Activated gamma-delta T cell treated with anti-CD3 and anti-CD28 coated beads, Interleukin-2, amount 50 U/mL, for 16 hours (primary cell): ENCODE data around the gene RWDD4.

Source experiments
- DNase-seq: peaks from one replicate; pipeline ENCODE4 v3.0.0-alpha.2; 2020; ENCODE audit warnings: low read depth

Gene RWDD4

GRCh38 chr4:183600189-183600685 lies 58.7 kb downstream of the RWDD4 start:
- no peak for DNase-seq

- DNase-seq, result no peak
Observed at GRCh38 chr4:183599690-183600089, 59.3 kb downstream of the RWDD4 start.

GRCh38 chr4:183599284-183599683 lies 59.7 kb downstream of the RWDD4 start:
- DNase-seq, result no peak

GRCh38 chr4:183596067-183596757 lies 62.8 kb downstream of the RWDD4 start:
- no peak for DNase-seq

- DNase-seq, result no peak
Observed at GRCh38 chr4:183594823-183595222, 64.2 kb downstream of the RWDD4 start.

GRCh38 chr4:183591301-183591700 lies 67.7 kb downstream of the RWDD4 start:
- no peak for DNase-seq
